Measurements from ENCODE around the gene CNRIP1.

CNRIP1 gene

GRCh38 chr2:68250196-68250595 is 69.6 kb downstream of the CNRIP1 start:
- DNase-seq: no peak

GRCh38 chr2:68248806-68249205 is 70.9 kb downstream of the CNRIP1 start:
- DNase-seq: no peak

- no peak for DNase-seq
Observed at GRCh38 chr2:68248361-68248760, 71.4 kb downstream of the CNRIP1 start.

GRCh38 chr2:68246396-68246795 is 73.4 kb downstream of the CNRIP1 start:
- no peak for DNase-seq

- DNase-seq: peak in 1 of 2 donors; percentile 44
Observed at GRCh38 chr2:68245672-68246071, 74.1 kb downstream of the CNRIP1 start.

- no peak for DNase-seq
Observed at GRCh38 chr2:68245066-68245465, 74.7 kb downstream of the CNRIP1 start.

GRCh38 chr2:68244456-68244855 is 75.3 kb downstream of the CNRIP1 start:
- DNase-seq: no peak

Measured in CD4-positive, alpha-beta T cell treated with Interferon alpha-2 for 1 hour (primary cell).